HG02852 (cell line): ENCODE data around the gene RMRP.
"Not testable (repeated sequence)": the region's sequence is repeated elsewhere in the genome, so short reads cannot be mapped to it uniquely, and the experiment has no call there.

ENCODE experiments used
- ATAC-seq: cut with Tn5 transposase; IDR thresholded peaks from one replicate; pipeline ENCODE4 v1.9.1; 2021; ENCODE audit warnings: mild to moderate bottlenecking, moderate library complexity; ENCODE audit not compliant: unreplicated experiment

Gene RMRP

DNA sequence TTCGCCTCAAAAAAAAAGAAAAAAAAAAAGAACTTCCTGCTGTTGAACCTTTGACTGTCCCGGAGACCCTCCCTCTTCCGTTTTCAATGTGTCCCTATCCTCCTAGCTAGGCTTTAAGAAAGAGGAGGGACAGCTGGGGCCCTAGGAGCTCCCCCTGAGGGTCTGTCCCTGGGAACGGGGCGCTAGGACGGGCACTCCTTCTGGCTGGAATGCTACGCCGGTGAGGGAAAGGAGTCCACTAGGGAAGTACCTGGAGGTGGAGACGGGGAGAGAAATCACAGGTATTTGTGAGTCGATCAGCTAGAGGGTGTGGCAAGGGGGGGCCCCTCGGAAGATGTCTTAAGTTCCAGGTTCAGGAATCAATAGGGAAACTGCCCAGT lies 11.7 kb downstream of the RMRP start:
- no peak for ATAC-seq

DNA sequence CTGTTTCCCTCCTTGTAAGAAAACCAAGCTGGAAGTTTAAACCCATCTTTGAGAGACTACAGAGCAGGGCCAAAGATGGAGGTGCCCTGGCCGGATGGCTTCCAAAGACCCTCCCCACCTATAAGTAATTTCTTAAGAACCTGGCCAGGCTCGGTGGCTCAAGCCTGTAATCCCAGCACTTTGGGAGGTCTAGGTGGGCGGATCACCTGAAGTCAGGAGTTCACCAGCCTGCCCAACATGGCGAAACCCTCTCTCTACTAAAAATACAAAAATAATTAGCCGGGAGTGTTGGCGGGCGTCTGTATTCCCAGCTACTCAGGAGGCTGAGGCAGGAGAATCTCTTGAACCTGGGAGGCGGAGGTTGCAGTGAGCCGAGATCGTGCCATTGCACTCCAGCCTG lies 12.1 kb downstream of the RMRP start:
- not testable (repeated sequence) for ATAC-seq

DNA sequence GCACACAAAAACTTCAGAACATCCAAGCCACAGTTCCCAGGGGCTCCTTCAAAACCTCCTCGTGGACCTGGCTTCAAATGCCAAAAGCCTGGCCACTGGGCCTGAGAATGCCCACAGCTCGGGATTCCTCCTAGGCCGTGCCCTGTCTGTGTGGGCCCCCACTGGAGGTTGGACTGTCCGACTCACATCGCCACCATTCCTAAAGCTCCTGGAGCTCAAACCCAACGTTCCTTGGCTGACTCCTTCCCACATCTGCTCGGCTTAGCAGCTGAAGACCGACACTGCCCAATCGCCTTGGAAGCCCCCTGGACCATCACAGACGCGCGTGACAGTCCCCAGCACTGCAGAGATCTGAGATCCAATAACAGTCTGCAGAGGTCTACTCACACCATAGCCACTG lies 14.8 kb downstream of the RMRP start:
- ATAC-seq, result no peak

DNA sequence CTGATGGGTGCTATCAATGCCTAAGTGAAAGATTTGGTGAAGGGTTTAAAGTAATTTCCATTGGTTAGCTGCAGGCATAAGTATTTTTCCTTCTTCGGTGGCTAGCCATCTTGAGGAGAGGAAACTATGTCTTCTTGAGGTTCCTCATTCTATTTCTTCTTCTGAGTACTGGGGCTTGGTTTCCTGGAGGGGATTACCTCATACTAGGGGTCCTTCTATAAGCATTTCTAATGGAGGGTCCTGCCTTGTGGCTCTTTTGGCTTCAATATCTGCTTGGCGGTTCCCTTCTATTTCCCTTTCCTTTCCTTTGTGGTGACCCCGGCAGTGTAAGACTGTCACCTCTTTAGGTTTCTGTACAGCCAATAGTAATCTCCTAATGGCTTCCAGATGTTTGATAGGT lies 16.3 kb downstream of the RMRP start:
- ATAC-seq, result not testable (repeated sequence)

DNA sequence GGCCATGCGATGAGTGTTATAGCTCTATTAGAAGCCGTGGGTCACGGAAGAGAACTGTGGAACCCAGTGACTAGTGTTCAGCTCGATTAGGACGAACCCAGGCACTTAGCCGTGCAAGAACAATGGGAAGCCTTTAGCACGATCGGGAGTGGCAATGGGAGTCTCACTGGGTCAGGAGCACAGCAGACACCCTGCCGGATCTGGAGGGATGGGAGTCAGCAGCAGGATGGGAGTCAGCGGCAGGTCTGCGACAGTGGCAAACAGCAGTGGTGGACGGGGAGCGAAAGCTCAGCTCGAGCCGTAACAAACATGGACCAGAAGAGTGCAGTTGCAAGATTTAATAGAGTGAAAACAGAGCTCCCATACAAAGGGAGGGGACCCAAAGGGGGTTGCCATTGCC lies 17.4 kb downstream of the RMRP start:
- not testable (repeated sequence) for ATAC-seq

DNA sequence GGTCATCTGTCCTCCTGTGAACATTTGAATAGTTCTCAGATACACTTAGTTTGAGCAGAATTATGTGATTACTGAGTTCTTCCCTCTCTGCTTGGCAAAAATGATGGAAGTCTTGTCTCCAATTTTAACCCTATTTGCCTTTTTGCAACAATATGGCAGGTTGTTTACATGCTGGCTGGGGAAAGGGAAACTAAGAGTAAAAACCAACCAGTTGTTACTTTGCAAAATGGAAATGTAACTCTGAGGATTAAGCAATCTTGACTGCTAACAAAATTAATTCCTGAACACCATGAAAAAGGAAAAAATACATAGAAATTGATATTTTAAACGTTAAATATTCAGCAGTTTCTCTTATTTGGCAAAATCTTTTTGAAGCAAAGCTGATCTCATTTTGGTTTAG lies 18.2 kb downstream of the RMRP start:
- ATAC-seq, result no peak

DNA sequence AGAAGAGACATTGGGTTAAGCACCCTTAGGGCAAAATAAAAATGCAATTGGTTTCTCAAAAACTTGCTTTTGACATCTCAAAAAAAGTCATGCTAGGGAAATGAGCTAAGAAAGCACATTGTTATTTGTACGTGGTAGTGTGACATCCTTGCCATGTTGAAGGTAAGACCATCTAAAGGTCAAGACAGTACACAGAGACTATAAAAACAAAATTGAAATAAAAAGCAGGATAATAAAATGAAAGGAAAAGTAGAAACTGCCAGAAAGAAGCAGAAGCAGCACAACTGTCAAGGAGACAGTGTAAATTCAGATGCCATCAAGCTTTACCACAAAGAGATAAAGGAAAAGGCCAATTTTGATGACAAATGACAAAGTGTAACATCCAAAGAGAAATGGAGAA lies 18.6 kb downstream of the RMRP start:
- not testable (repeated sequence) for ATAC-seq

DNA sequence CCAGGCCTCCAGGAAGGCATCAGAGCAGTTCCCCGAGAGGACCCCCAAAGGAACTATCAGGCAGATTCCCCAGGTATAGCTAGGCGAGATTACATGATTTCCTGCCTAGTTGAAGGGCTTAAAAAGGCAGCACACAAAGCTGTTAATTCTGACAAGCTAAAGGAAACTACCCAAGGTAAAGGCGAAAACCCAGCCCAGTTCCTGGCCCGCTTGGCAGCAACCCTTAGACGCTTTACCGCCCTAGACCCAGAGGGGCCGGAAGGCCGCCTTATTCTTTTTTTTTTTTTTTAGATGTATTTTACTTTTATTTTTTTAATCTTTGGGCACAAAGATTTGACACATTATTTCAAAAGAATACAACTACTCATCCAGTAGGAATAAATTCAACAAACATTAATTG lies 19.1 kb downstream of the RMRP start:
- not testable (repeated sequence) for ATAC-seq

DNA sequence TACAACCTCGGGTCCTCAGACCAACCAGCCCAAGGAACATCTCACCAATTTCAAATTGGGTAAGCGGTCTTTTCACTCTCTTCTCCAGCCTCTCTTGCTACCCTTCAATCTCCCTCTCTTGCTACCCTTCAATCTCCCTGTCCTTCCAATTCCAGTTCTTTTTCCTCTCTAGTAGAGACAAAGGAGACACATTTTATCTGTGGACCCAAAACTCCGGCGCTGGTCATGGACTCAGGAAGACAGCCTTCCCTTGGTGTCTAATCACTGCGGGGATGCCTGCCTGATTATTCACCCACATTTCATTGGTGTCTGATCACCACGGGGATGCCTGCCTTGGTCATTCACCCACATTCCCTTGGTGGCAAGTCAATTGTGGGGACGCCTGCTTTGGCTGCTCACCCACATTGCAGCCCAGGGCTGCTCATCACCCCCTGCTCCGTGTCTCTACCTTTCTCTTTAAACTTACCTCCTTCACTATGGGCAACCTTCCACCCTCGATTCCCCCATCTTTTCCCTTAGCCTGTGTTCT lies 20.3 kb downstream of the RMRP start:
- ATAC-seq, result not testable (repeated sequence)

DNA sequence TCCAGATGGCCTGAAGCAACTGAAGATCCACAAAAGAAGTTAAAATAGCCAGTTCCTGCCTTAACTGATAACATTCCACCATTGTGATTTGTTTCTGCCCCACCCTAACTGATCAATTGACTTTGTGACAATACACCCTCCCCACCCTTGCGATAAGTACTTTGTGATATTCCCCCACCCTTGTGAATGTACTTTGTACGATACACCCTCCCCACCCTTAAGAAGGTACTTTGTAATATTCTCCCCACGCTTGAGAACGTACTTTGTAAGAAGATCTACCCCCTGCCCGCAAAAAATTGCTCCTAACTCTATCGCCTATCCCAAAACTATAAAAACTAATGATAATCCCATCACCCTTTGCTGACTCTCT lies 21.0 kb downstream of the RMRP start:
- ATAC-seq, result not testable (repeated sequence)

DNA sequence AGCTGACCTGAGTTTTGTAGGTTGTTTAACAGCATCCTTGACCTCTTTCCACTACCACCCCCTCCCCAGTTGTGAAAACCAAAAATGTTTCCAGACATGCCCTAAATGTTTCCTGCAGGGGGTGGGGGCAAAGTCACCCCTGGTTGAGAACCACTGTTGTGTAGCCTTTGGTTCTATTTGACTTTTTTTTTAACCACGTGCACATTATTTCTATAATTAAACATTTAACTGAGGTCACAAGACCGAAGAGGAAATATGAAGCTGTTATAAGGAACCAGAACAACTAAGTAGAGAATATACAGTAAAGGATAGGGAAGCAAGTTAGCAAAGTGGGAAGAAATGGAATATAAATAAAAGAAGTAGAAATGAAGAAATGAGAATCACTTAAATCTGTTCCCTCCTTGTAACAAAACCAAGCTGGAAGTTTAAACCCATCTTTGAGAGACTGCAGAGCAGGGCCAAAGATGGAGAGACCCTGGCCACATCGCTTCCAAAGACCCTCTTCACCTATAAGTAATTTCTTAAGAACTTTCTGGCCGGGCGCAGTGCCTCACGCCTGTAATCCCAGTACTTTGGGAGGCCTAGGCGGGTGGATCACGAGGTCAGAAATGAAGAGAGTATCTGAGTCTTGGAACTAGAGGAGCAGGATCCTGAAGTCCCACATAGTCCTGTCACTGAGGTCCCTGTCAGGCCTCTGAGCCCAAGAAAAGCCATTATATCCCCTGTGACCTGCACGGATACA lies 21.5 kb downstream of the RMRP start:
- ATAC-seq, result no peak

DNA sequence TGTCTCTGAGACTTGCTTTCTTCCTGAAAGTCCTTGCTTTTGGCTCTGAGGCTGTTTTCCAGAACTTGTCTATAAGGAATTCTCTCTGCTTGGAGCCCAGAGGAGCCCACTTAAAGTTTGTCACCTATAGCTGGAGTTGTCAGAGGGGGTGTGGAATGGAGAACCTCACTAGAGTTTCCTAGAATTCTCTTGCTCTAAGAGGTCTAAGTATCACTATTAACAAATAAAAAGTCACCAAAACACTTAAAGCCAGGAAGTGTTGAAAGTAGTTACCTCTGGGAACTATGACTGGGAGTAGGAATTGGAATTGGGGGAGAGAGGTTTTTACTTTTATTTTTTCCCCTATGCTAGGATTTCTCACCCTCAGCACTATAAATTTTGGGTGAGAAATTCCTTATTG lies 22.1 kb downstream of the RMRP start:
- no peak for ATAC-seq

DNA sequence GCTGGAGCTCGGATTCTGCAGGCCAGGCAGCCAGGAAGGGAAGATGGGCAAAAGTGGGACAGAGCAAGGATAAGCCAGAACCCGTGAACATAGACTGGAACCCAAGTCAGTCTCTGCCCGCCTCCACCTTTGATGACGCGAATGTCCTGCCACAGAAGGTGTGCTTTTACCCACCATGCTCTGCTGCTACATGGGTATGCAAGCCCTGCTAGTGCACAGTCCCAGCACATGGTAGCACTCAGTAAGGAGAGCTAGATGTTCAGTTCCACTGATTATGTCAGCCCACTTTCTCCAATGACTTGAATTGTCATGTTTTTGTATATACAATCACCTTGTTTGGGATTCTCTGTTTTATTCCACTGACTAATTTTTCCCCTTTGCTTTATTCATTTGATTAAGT lies 28.2 kb downstream of the RMRP start:
- ATAC-seq, result no peak

DNA sequence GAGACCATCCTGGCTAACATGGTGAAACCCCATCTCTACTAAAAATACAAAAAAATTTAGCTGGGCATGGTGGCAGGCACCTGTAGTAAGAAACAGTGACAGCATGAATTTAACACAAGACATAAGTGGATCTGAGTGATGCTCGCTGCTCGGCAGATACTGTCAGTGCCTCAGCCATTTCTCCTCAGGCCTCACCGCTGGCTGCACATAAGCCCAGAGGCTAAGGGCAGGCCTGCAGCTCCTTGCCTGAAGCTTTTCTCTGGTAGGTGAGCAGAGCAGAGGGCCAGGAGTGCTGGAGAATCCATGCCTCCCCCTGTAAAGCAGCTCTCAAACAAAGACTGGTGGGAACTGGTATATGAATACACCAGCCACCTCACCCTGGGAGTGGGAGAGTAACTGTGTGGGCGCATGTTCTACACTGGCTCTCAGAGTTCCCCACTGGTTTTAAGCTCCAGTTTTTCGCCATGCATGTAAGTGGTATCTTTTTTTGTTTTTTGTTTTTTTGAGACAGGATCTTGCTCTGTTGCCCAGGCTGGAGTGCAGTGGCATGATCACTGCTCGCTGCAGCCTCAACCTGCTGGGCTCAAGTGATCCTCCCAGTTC lies 29.3 kb downstream of the RMRP start:
- no peak for ATAC-seq

DNA sequence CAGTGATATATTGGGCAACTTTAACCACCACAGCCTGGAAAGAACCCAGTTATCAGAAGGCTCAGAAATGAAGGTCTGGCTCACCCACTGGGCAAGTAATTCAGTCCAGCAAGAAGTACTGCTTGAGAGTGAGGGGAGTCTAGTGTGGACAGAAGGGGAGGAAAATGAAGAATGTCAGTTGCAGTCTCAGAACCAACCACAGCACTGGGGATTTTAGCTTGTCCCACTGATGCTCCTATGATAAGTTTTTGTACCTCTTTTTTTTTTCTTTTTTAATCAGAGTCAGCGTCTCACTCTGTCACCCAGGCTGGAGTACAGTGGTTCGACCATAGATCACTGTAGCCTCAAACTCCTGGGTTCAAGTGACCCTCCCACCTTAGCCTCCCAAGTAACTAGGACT lies 30.2 kb downstream of the RMRP start:
- ATAC-seq, result no peak

DNA sequence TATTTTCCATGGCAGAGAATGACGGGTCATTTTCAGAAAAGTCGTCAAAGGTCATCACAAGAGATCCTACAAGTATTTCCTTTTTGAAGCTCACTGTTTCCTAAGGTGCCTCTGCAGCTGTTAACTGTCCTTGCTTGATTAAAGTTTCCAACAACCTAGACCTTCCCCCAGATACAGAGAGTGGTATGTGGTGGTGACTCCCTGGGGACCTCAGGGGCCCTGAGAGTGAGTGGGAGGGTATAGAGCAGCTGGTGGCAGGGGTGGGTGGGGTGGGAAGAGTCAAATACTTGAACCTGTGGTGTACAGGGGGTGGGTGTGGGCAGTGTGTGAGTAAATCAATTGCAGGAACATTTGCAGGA lies 38.0 kb downstream of the RMRP start:
- peak; percentile 47 for ATAC-seq

DNA sequence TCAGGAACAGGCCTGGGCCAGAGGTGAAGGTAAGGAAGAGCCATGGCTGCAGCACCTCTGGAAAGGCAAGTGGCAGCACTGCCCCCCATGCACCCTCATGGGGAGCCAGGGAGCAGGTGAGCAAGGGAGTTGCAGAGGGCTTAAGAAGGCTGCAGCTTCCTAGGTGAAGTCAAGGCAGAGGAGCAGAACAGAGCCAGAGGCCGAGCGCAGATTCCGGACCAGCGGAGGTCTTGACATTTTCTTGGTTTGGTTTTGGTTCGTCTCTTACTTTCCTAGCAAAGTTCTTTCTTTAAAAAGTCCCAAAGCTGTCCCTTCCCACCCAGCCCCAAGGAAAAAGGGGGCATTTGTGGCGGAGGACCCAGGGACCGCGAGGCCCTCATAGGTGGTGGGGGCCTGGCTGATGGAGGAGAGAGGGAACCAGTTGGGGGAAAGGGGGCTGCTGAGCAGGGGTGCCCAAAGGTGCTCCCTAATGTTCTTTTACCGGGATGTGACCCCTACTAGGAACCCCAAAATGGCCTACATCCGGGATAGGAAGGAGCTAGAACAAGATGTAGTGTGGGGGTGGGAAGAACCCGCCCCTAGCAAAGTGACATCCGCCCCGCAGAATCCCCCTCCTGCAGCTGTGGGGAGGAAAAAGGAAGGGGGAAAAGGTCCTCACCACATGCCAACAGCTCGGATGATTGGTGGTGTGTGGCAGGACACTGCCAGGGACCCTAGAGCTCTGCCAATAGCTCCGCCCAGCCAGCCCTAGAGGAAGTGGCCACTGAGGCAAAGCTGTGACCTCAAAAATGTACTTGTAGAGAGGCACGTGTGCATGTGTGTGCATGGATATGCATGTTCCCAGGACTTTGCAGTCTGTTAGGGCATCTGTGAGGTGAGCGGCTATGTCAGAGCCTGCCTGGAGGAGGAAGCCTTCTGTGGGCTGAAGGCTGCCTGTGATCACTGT lies 38.7 kb downstream of the RMRP start:
- ATAC-seq, result peak; percentile 43

DNA sequence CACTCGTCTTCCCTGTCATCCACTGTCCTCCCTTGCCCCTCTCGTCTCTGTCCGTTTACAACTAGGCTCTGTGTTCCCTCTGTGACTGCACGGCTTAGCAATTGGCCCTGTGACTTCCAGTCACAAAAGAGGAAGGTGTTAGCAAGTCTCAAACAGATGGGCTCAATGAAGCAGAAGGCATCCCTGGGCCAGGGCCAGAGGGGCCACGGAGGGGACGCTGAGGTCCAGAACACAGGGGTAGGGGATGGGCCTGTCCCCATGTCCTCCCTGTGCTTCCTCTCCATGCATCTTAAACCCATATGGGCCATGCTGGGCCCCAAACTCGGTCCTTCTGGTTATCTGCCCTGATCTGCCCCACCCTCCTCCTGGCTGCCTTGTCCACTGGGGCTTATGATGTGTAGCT lies 39.5 kb downstream of the RMRP start, which contains the start of gene CD72:
TSS of gene CD72 (minus strand) at position 89 of the 403 bp plus-strand sequence. CDS start 110 bp downstream, outside the sequence.
- no peak for ATAC-seq

DNA sequence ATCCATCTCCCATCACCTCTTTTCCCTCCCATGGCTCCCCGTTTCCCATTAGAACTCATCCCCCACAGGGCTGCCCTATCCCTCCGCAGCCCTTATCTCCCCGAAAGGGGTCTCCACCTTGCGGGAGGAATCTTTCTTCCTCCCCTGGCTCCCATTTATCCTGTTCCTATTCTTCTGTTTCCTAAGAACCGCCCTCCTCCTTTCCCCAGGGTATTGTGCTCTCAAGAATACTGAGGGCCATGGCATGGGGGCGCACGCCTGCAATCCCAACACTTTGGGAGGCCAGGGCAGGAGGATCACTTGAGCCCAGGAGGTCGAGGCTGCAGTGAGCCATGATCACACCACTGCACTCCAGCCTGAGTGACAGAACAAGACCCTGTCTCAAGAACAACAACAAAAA lies 40.3 kb downstream of the RMRP start:
- ATAC-seq, result no peak

DNA sequence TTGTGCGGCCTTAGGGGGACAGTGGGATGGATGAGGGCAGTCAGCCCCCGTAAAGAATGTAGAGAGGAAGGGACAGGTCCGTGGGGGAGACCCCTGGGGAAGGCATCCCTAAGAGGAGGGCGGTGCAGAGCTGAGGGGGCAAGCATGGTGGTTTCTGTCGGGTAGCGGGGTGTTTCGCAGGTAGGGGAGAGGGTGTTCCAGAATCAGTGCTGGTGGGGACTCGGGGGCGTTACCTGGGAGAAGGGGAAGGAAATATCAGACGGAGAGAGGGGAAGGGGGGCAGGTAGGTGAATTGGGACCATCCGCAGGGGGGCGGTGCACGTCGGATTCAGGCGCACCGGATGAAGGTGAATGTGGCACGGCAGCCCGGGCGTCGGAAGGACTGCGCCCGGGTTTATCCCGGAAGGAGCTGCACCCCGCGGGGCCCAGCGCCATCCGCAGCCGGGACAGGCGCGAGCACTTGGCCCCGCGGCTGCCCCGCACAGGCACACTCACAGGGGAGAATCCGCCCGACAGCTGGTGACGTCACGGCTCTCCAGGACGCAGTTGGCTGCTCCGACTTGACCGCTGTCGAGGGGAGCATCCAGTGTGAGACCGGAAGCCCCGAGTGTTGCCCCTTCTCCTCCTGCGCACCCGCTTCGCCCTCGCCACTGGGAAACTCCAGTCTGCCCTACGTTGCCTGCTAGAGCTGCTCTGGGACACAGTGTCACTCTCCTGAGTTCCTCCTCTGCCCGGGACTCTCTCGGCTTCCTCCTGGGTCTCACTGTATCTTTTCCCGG lies 40.9 kb downstream of the RMRP start:
- ATAC-seq, result peak; percentile 40
